Bronchial epithelial cell (primary cell): Measurements from ENCODE around the gene SPR. TPM values are rescaled to one million over a fixed set of nuclear protein-coding genes. Genes with fewer than 3 reads are reported as not detected.
A peak's percentile ranks its signal among the peaks of the same experiment; 100 is the strongest.

Source experiments
- DNase-seq: peaks from one replicate; pipeline ENCODE4 v3.0.0-alpha.2; 2010; ENCODE audit warnings: low read depth
- FAIRE-seq: peaks from 2 replicates; lab custom pipeline; 2011; peaks lifted over from hg19 to GRCh38; lab: Jason Lieb, UNC
- H3K27me3 ChIP-seq: 2 replicates; pipeline ENCODE4 v1.5.1; 2011; ENCODE audit warnings: low read length; ENCODE audit not compliant: control insufficient read depth, insufficient read depth
- H3K36me3 ChIP-seq: 2 replicates; pipeline ENCODE4 v1.5.1; 2011; ENCODE audit warnings: low read length; ENCODE audit not compliant: control insufficient read depth, insufficient read depth
- H3K4me3 ChIP-seq: 2 replicates; pipeline ENCODE4 v1.5.1; 2011; ENCODE audit warnings: mild to moderate bottlenecking, low read depth, low read length, control low read depth
- CTCF ChIP-seq: IDR thresholded peaks from 2 replicates; pipeline ENCODE4 v1.5.1; 2011; ENCODE audit warnings: mild to moderate bottlenecking, moderate library complexity, low read length, control low read depth, inconsistent platforms; ENCODE audit not compliant: insufficient read depth, severe bottlenecking
- total RNA-seq: library from RNA; depleted of rRNA; stranded (reverse); fragments of >200 nt; gene quantifications from 2 replicates; pipeline ENCODE4 v1.2.1, GENCODE V29; 2014

SPR gene
- total RNA-seq, 1 donor from 2014 or later = 14.0 TPM

- H3K27me3 ChIP-seq = no peaks in the 10 kb centered on the region
- no peaks in the 10 kb centered on the region for H3K36me3 ChIP-seq
- TF ChIP-seq CTCF = peak; percentile 100
- DNase-seq = peak; percentile 84
- no peak for FAIRE-seq
- peak overlapping the region; percentile 1 for H3K4me3 ChIP-seq
Measured at GRCh38 chr2:72862239-72862988, 24.8 kb upstream of the SPR start.

GRCh38 chr2:72863046-72863445 is 24.2 kb upstream of the SPR start:
- H3K36me3 ChIP-seq = no peaks in the 10 kb centered on the region
- FAIRE-seq (no peak), DNase-seq (no peak)
- H3K27me3 ChIP-seq = no peaks in the 10 kb centered on the region
- TF ChIP-seq CTCF = no peak
- no peak overlapping the region for H3K4me3 ChIP-seq

- FAIRE-seq (no peak), DNase-seq (peak; percentile 93)
- H3K36me3 ChIP-seq = no peaks in the 10 kb centered on the region
- no peaks in the 10 kb centered on the region for H3K27me3 ChIP-seq
- TF ChIP-seq CTCF = no peak
- H3K4me3 ChIP-seq = no peak overlapping the region
Measured at GRCh38 chr2:72864500-72864899, 22.7 kb upstream of the SPR start.

GRCh38 chr2:72871060-72871459 is 16.1 kb upstream of the SPR start:
- Histone ChIP-seq H3K27me3 (peaks cover 4% of the 10 kb centered on the region), H3K4me3 (no peak overlapping the region), H3K36me3 (no peaks in the 10 kb centered on the region)
- DNase-seq (no peak), FAIRE-seq (no peak)
- no peak for TF ChIP-seq CTCF

GRCh38 chr2:72871880-72872279 is 15.3 kb upstream of the SPR start:
- DNase-seq = no peak
- H3K36me3 ChIP-seq = no peaks in the 10 kb centered on the region
- FAIRE-seq = no peak
- H3K4me3 ChIP-seq = no peak overlapping the region
- peaks cover 4% of the 10 kb centered on the region for H3K27me3 ChIP-seq
- TF ChIP-seq CTCF = no peak
